A204.1 (cell line): ENCODE measurements around the gene BANF2.
"Not testable (repeated sequence)": the region's sequence is repeated elsewhere in the genome, so short reads cannot be mapped to it uniquely, and the experiment has no call there.

Source experiments
- FAIRE-seq: peaks from 2 replicates; lab custom pipeline; 2012; peaks lifted over from hg19 to GRCh38; lab: Jason Lieb, UNC

BANF2 gene

DNA sequence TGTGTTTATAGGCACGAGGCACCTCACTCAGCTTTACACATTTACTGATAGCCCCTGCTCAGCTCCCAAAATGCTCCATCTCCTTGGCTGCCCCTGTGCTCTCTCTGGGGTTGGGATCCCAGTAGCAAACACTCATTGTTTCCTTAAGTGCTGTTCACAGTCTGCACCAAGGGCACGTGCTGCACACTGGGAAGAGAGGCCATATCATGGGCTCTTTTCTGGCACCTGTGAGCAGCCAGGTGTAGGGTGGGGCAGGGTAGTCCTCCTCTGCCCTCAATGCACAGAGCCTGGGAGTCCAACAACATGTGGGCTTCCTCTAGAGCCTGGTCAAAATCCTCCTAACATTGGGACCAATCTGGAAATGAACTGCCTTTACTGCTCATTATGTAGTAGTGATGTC lies 67.9 kb downstream of the BANF2 start:
- no peak for FAIRE-seq

DNA sequence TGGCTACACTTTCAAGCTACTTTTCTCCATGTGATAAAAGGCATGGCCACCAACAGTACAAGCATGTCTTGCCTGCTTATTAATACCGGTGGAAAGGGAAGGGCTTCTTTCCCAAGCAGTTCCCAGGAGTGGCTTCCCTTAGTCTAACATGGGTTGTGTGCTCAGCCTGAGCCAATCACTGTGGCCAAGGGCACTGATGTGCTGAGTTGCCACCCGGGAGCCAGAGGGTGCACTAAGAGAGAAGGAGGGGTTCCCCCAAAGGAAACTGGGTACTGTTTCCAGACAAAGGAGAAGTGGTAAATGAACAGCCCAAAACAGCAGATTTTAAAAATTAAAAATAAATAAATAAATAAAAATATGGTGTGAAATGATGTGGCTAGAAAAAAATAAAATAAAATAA lies 68.5 kb downstream of the BANF2 start:
- no peak for FAIRE-seq

DNA sequence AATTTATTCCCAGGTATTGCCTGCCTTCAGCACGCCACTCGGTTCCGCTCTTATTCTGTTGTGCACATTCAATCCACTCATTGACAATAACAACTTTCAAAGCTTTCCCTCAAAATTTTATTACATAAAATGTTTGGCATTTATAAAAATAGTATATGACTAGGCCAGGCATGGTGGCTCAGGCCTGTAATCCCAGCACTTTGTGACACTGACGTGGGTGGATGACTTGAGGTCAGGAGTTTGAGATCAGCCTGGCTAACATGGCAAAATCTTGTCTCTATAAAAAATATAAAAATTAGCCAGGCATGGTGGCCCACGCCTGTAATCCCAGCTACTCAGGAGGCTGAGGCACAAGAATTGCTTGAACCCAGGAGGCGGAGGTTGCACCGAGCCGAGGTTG lies 70.0 kb downstream of the BANF2 start:
- not testable (repeated sequence) for FAIRE-seq

DNA sequence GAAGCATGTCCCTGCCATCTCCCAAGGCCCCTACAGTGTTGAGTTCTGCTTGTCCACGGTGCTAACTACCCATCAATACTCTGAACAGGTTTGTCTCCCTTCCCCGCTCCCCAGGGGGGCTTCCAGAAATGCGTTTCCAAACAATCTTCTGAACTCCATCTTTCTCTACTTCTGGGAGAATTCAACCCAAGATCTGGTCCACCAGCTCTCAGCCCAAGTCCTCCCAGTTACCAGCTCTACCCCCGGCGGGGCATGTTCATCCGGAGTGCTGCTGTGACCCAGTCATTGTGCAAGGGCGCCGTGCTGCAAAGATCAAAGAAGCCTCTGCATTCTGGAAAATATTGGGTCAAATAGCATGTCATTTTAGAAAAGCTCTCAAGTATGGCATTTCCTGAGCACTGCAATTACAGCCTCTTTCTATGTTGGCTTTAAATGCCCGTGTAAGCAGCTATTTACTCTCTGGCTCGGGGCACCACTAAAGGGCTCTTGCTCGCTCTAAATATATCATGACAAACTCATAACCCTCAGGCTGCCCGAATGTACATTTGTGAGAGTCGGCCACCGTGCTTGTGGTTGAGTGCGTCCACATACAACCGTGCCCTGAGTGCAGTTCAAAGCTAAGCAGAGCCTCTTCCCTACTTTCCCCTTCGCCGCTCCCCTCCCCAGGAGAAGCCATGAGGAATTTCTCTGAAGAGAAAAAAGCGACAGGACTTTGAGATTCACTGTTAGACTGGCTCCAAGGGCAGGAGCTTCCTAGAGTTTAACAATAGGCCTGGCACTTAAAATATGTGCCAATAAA lies 71.6 kb downstream of the BANF2 start:
- FAIRE-seq, result no peak

DNA sequence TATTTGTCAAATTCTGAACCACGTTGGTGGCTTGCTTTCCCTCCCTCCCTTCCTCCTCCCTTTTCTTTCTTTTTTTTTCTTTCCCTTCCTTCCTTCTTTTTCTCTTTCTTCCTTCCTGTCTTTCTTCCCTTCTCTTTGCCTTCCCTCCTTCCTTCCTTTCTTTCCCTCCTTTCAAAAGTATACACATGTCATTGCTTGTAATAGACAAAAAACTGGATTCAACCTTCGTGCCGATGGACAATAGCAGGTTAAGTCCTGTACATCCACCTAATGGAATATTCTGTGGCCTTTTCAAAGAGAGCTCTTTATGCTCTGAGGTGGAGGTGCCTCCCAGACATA lies 72.2 kb downstream of the BANF2 start:
- no peak for FAIRE-seq

DNA sequence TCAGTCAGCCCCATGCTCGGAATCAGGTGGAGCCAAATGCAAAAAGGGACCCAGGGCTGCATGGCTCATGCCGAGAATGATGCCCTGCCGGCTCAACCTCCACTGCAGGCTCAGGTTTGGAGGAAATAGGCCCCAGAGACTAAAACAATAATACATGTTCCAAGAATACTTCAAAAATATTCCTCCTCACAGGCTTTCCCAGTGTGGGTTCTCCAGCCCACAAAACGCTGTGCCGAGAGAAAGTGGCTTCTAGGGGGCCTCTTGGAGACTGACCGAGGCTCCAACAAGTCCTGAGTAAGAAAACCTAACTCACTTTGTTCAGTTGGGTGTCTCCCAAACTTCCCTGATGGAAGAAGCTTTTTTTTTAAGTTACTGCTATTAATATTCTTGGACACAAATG lies 73.9 kb downstream of the BANF2 start:
- no peak for FAIRE-seq

DNA sequence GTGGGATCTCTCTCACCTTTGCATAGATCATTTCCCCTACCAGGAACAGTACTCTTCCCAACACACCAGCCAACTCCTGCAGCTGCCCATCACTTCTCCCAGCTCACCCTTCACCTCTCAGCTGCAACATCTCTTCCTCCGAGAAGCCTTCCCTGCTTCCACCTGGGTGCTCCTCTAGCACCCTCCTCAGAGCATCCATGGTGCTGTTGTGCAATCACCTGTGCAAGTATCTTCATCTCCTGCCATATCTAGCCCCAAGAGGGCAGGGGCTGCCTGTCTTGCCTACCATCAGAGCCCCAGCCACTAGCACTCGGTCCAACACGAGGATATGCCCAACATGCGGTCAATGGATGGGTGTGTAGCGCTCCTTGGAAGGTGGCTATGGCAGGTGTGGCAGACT lies 75.8 kb downstream of the BANF2 start:
- FAIRE-seq, result no peak

DNA sequence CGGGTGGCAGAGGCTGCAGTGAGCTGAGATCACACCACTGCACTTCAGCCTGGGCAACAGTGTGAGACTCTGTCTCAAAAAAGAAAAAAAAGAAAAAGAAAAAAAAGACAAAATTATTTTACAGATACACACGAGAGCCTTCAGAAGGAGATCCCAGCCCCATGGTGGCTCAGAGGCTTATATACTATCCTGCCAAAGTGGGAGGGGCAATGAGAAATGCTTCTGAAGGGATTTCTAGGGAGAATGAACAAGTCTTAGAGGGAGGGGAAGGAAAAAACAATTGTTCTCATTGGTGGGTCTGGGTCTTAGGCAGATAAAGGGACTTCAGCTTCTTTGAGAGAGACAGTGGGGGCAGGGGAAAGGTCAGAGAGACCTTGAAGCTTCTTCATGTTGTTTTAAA lies 76.8 kb downstream of the BANF2 start:
- FAIRE-seq, result no peak

DNA sequence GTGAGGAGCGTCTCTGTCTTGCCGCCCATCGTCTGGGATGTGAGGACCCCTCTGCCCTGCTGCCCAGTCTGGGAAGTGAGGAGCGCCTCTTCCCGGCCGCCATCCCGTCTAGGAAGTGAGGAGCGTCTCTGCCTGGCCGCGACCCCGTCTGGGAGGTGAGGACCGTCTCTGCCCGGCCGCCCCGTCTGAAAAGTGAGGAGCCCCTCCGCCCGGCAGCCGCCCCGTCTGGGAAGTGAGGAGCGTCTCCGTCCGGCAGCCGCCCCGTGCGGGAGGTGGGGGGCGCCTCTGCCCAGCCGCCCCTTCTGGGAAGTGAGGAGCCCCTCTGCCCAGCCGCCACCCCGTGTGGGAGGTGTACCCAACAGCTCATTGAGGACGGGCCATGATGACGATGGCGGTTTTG lies 79.2 kb downstream of the BANF2 start:
- FAIRE-seq, result not testable (repeated sequence)

DNA sequence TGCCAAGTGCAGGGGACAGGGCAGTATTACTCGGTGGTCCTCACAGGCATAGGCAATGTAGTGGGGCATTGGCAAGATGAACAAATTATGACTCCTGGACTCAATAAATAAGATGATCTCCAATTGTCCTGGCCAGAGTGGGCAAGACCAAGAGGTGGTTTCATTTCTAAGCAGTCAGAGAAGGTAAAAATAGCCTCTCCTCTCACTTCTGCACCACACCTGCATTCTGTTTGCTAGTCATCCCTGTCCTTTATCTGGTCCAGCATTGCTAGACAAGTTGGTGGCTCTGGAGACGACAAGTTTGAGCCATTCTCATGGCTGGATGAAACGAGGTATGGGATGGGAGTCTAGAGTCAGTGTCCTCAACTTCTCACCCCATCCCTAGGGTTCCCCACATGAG lies 83.0 kb downstream of the BANF2 start:
- no peak for FAIRE-seq

DNA sequence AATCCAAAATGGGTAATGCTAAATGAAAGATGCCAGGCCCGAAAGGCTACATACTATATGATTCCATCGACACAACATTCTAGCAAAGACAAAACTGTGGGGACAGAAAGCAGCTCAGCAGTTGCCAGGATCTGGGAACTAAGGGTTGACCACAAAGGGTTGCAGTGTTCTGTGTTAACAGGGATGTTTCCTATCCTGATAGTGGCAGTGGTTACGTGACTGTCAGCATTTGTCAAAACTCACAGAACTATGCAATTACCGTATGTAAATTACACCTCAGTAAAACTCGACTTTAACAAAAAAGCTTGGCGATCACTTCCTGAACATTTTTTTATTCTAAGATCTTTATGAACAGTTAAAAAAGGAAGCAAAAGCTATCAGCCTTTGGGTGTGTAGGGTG lies 83.9 kb downstream of the BANF2 start:
- no peak for FAIRE-seq

DNA sequence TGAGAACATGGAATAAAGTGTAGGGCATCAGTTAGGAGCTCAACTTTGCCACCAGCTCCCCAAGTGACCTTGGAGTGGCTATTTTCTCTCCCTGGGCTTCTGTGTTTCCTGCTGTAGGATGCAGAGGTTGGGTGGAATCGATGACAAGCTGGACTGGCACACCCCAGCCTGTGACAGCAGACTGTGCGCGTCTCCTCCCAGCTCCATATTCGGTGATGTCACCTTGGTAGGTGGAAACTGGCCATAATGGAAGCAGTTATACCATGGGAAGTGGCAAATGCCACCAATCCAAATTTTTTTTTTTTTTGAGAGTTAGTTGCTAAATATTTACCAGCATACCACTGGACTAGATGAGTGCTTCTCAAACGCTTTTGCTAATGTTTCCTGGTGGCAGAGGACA lies 85.2 kb downstream of the BANF2 start:
- no peak for FAIRE-seq
